PC-9 (cell line): ENCODE data around the gene TBX15. TPM values are rescaled to one million over a fixed set of nuclear protein-coding genes. Genes with fewer than 3 reads are reported as not detected.

Experiments
- BruUV-seq: library from RNA; stranded (reverse); fragments of 400-500 nt; replicated peaks from 2 replicates; lab custom pipeline; 2021; lab: Mats Ljungman, UMichigan
- CTCF ChIA-PET: fragments of 300-600 bp; sonication (Branson Sonifier 250); formaldehyde crosslinking; loops from one replicate; lab custom pipeline; 2022; ENCODE audit warnings: antibody characterized with exemption; lab: Charles Lee
- POLR2A ChIA-PET: fragments of 300-600 bp; sonication (Branson Sonifier 250); formaldehyde crosslinking; loops from one replicate; lab custom pipeline; 2022; ENCODE audit warnings: antibody characterized with exemption; ENCODE audit not compliant: unreplicated experiment; lab: Charles Lee
- DNase-seq, 2 experiments: peaks; one replicate each; pipeline versions ENCODE4 v3.0.0 to v3.0.0-alpha.2; 2015 to 2022; ENCODE audit warnings: mixed read lengths in 1 of 2
- H2AFZ ChIP-seq: fragments of 200-600 bp; sonication (generic); 2 replicates; pipeline ENCODE4 v1.8.1; 2017; ENCODE audit warnings: antibody characterized with exemption
- H3F3A ChIP-seq: fragments of 200-600 bp; sonication (generic); 2 replicates; pipeline ENCODE4 v1.8.1; 2017; ENCODE audit warnings: antibody characterized with exemption, mild to moderate bottlenecking, low read depth; ENCODE audit not compliant: insufficient read depth
- H3K27ac ChIP-seq: fragments of 200-600 bp; sonication (generic); 2 replicates; pipeline ENCODE4 v1.6.1; 2016; ENCODE audit warnings: mixed run types
- H3K27me3 ChIP-seq: fragments of 200-600 bp; sonication (generic); 2 replicates; pipeline ENCODE4 v1.6.1; 2016; ENCODE audit warnings: low read depth, mixed run types; ENCODE audit not compliant: insufficient read depth
- H3K36me3 ChIP-seq: fragments of 200-600 bp; sonication (generic); 2 replicates; pipeline ENCODE4 v1.6.1; 2016; ENCODE audit warnings: low read depth, mixed run types
- H3K4me1 ChIP-seq: fragments of 200-600 bp; sonication (generic); replicated peaks from 2 replicates; pipeline ENCODE4 v1.6.1; 2016; ENCODE audit warnings: mixed run types; ENCODE audit not compliant: insufficient read depth
- H3K4me2 ChIP-seq: fragments of 200-600 bp; sonication (generic); 2 replicates; pipeline ENCODE4 v1.6.1; 2017; ENCODE audit warnings: mixed run types
- H3K4me3 ChIP-seq: fragments of 200-600 bp; sonication (generic); 2 replicates; pipeline ENCODE4 v1.6.1; 2016; ENCODE audit warnings: mixed run types
- H3K79me2 ChIP-seq: fragments of 200-600 bp; sonication (generic); 2 replicates; pipeline ENCODE4 v1.6.1; 2017; ENCODE audit warnings: low read depth, mixed run types
- H3K9me2 ChIP-seq: fragments of 200-600 bp; sonication (generic); 2 replicates; pipeline ENCODE4 v1.8.1; 2017; ENCODE audit warnings: mild to moderate bottlenecking; ENCODE audit not compliant: insufficient read depth
- H3K9me3 ChIP-seq: fragments of 200-600 bp; sonication (generic); 2 replicates; pipeline ENCODE4 v1.8.1; 2016; ENCODE audit warnings: low read depth; ENCODE audit not compliant: insufficient read depth
- H4K20me1 ChIP-seq: fragments of 200-600 bp; sonication (generic); 2 replicates; pipeline ENCODE4 v1.8.1; 2017; ENCODE audit not compliant: insufficient read depth
- CTCF ChIP-seq: fragments of 200-600 bp; sonication (generic); conservative IDR thresholded peaks from 2 replicates; pipeline ENCODE4 v1.6.1; 2017; ENCODE audit warnings: mixed run types, antibody characterized with exemption, mild to moderate bottlenecking, moderate library complexity
- EZH2 ChIP-seq: fragments of 200-600 bp; sonication (generic); IDR thresholded peaks from 2 replicates; pipeline ENCODE4 v1.8.0; 2017; ENCODE audit warnings: antibody characterized with exemption, low read depth
- intact Hi-C: fragments of 100-400 bp; cut with micrococcal nuclease; formaldehyde crosslinking; loops from one replicate; pipeline ENCODE4 v1.10.0; 2022; ENCODE audit not compliant: unreplicated experiment
- total RNA-seq: library from RNA; stranded (reverse); gene quantifications from 2 replicates; pipeline ENCODE4 v1.2.3, GENCODE V29; 2021

TBX15 gene
- total RNA-seq, 1 experiment from 2014 or later: not detected

DNA sequence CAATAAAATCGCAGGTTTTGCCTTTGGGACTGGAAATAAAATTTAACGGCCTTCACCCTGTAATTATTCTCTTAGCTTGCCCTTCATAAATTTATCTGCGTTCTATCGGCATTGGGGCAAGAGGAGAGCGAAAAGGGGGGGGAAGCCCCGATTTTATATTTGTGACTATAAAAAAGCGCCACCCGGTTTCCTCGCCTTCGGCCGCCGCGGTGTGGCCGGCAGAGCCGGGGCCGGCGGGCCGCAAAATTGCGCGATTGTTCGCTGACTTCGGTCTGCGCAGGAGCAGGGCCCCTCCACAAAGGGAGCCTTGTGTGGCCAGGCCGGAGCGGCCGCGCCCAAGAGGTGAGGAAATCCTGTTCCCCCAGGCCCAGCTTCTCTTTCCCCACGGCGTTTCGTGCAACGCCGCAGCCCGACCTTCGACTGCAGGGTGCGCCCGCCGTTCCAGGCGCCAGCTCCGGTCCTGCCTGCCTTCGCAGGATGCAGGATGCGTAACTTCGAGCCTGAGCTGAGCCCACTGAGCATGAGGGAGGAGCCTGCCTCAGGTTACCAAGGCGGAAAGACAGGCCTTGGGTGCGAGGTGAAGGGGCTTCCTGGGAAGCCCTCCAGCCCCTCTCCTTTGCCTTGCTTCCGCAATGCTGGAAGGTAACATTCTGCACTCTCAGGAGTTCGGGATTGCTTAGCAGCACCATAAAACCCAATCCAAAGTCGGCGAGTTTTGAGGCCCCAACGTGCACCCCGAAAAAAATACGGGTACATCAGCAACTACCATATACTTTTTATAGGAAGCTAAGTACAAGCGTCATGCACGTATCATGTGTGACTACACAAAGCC lies 4.9 kb upstream of the TBX15 start:
- H3K4me3 ChIP-seq: no peak overlapping the region
- CTCF ChIA-PET: interaction anchor here (0.6 kb wide), 1 partner anchor 226 kb away, joined by 4 read pairs; no protein-coding TSS in a partner anchor
- no peak for TF ChIP-seq CTCF
- TF ChIP-seq EZH2: no peak
- H3K27ac ChIP-seq: no peak overlapping the region
- no TSS peak for BruUV-seq
- DNase-seq: no peak
- intact Hi-C loops: no loop called here
- peaks cover 58% of the 10 kb centered on the region for H3K27me3 ChIP-seq
- no peaks in the 10 kb centered on the region for H3K36me3 ChIP-seq
- H4K20me1 ChIP-seq: no peaks in the 10 kb centered on the region
- H3K4me1 ChIP-seq: no peaks in the 10 kb centered on the region
- POLR2A ChIA-PET: no interaction called here
- no peaks in the 10 kb centered on the region for H3F3A ChIP-seq
- H3K79me2 ChIP-seq: no peaks in the 10 kb centered on the region
- H3K9me3 ChIP-seq: no peaks in the 10 kb centered on the region
- H3K4me2 ChIP-seq: no peak overlapping the region
- no peak overlapping the region for H2AFZ ChIP-seq
- no peaks in the 10 kb centered on the region for H3K9me2 ChIP-seq

DNA sequence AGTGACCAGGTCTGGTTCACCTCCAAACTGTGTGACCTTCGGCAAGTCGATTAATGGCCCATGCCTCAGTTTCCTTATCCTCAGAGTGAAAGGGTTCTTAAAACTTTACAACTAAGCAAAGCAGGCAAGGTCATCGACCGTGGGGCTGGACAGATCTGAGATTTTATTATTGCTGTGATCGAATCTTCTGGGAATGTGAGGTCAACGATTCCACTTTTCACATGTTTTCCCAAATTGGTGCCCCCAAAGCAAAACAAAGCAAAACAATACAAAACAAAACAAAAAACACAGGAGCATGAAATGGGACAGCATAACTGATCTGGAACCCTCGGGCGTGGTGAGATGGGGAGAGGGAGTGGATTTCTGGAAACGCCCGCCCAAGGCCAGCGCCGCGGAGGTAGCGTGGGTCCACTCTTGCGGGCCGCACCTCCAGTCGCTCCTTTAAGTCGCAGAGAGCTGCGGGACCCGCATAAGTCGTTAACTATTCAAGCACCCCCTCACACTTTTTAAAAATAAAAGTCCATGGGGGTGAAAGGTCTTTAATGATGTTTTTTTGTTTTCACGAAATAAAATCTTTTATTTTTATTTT lies 4.2 kb upstream of the TBX15 start:
- Histone ChIP-seq H3F3A (no peaks in the 10 kb centered on the region), H3K9me3 (no peaks in the 10 kb centered on the region), H4K20me1 (no peaks in the 10 kb centered on the region), H3K4me1 (no peaks in the 10 kb centered on the region), H3K36me3 (no peaks in the 10 kb centered on the region), H3K27me3 (peaks cover 54% of the 10 kb centered on the region), H3K27ac (no peak overlapping the region), H3K4me3 (no peak overlapping the region), H2AFZ (no peak overlapping the region), H3K9me2 (no peaks in the 10 kb centered on the region), H3K79me2 (no peaks in the 10 kb centered on the region), H3K4me2 (no peak overlapping the region)
- no TSS peak for BruUV-seq
- DNase-seq: no peak
- POLR2A ChIA-PET: no interaction called here
- CTCF ChIA-PET: interaction anchor here (0.6 kb wide), 1 partner anchor 225 kb away, joined by 4 read pairs; no protein-coding TSS in a partner anchor
- intact Hi-C loops: no loop called here
- TF ChIP-seq EZH2 (no peak), CTCF (no peak)

DNA sequence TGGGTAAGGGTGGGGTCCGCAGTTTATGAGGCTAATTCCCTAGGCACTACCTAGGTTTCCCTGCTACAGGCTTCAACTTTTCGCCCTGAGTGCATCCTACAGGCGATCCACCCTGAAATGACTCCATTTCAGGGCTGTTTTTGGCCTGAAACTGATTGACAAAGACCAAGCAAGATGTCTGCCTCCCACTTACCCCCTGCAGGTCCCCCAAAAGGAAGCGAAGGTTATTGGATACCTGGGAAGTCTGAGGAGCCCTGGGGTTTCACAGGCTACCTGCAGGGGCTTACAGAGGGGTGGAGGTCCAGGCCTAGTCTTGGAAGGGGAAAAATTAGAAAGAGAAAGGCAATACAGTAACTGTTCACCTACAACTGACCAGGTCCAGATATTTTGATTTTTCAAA lies 3.3 kb upstream of the TBX15 start:
- no peak overlapping the region for H3K4me2 ChIP-seq
- H3K36me3 ChIP-seq: no peaks in the 10 kb centered on the region
- POLR2A ChIA-PET: no interaction called here
- H2AFZ ChIP-seq: no peak overlapping the region
- no peaks in the 10 kb centered on the region for H3K9me3 ChIP-seq
- no peaks in the 10 kb centered on the region for H3K4me1 ChIP-seq
- H3F3A ChIP-seq: no peaks in the 10 kb centered on the region
- no peaks in the 10 kb centered on the region for H3K9me2 ChIP-seq
- no peak overlapping the region for H3K4me3 ChIP-seq
- no peaks in the 10 kb centered on the region for H3K79me2 ChIP-seq
- no peak for TF ChIP-seq CTCF
- no peak for TF ChIP-seq EZH2
- DNase-seq: no peak
- intact Hi-C loops: no loop called here
- no peaks in the 10 kb centered on the region for H4K20me1 ChIP-seq
- CTCF ChIA-PET: no interaction called here
- no TSS peak for BruUV-seq
- H3K27ac ChIP-seq: no peak overlapping the region
- peaks cover 62% of the 10 kb centered on the region for H3K27me3 ChIP-seq
